K562 treated with DMSO at 1 percent for 12 hours (cell line): Measurements from ENCODE around the gene CHSY1. TPM values are rescaled to one million over a fixed set of nuclear protein-coding genes. Genes with fewer than 3 reads are reported as not detected.

Experiments
- total RNA-seq: library from RNA; unstranded; fragments of 300-600 nt; gene quantifications from 2 replicates; pipeline ENCODE4 v1.2.3, GENCODE V29; 2022; ENCODE audit not compliant: insufficient read depth

The CHSY1 gene
- 4.5 and 18.1 TPM in 2 replicates for total RNA-seq

GRCh38 chr15:101251830-101252820, at the start of gene CHSY1:
Gene CHSY1 (minus strand): TSS chr15:101252048. CDS start chr15:101251456, 592 bp downstream.

GRCh38 chr15:101294731-101295606, 43.1 kb upstream of the CHSY1 start, which contains the start of gene SNRPA1:
Gene SNRPA1 (minus strand): TSS chr15:101295248. CDS start chr15:101295178, 70 bp downstream.

GRCh38 chr15:101277038-101277822, 25.4 kb upstream of the CHSY1 start, which contains the start of gene SELENOS:
Gene SELENOS (minus strand): TSS chr15:101277485. CDS start chr15:101277417, 68 bp downstream.

Other genes starting within 250 kb of the CHSY1 start
- 53.3 and 59.0 TPM in 2 replicates for gene SELENOS, start 25.4 kb upstream of the CHSY1 start, total RNA-seq
- 66.2 and 91.9 TPM in 2 replicates for gene SNRPA1, start 43.2 kb upstream of the CHSY1 start, total RNA-seq
- gene PCSK6, start 237.7 kb upstream of the CHSY1 start, total RNA-seq: 9.1 and 12.0 TPM in 2 replicates